Trophoblast cell (in vitro differentiated cells and primary cell): ENCODE data around the gene FOXP2.

Source experiments
- DNase-seq, 2 donors: peaks; one replicate each; pipeline ENCODE4 v3.0.0-alpha.2; 2016
- H2AFZ ChIP-seq: 2 replicates; pipeline ENCODE4 v1.6.1; 2013; ENCODE audit warnings: low read length, moderate library complexity, mild to moderate bottlenecking; ENCODE audit not compliant: insufficient read depth, poor library complexity
- H2AK5ac ChIP-seq: 2 replicates; pipeline ENCODE4 v1.6.1; 2013; ENCODE audit warnings: mild to moderate bottlenecking, low read length
- H2BK120ac ChIP-seq: 2 replicates; pipeline ENCODE4 v1.6.1; 2013; ENCODE audit warnings: low read length, mild to moderate bottlenecking, moderate library complexity; ENCODE audit not compliant: insufficient read depth, poor library complexity
- H2BK12ac ChIP-seq: 2 replicates; pipeline ENCODE4 v1.6.1; 2013; ENCODE audit warnings: mild to moderate bottlenecking, low read length, moderate library complexity
- H2BK5ac ChIP-seq: 2 replicates; pipeline ENCODE4 v1.6.1; 2013; ENCODE audit warnings: low read length, low read depth, moderate library complexity, mild to moderate bottlenecking; ENCODE audit not compliant: poor library complexity
- H3K14ac ChIP-seq: 2 replicates; pipeline ENCODE4 v1.6.1; 2013; ENCODE audit warnings: mild to moderate bottlenecking, low read length
- H3K18ac ChIP-seq: 2 replicates; pipeline ENCODE4 v1.6.1; 2013; ENCODE audit warnings: mild to moderate bottlenecking, low read length
- H3K23ac ChIP-seq: 2 replicates; pipeline ENCODE4 v1.6.1; 2013; ENCODE audit warnings: low read length
- H3K27ac ChIP-seq: 2 replicates; pipeline ENCODE4 v1.5.1; 2013; ENCODE audit warnings: low read depth, mild to moderate bottlenecking, inconsistent platforms, low read length, moderate library complexity
- H3K27me3 ChIP-seq: 2 replicates; pipeline ENCODE4 v1.6.1; 2013; ENCODE audit warnings: inconsistent platforms, mild to moderate bottlenecking, low read length, moderate library complexity; ENCODE audit not compliant: insufficient read depth
- H3K36me3 ChIP-seq, 2 experiments: 1 replicate in 1 of 2; 2 replicates in 1 of 2; pipeline ENCODE4 v1.6.1; 2013; ENCODE audit warnings: low read length in 2 of 2, mild to moderate bottlenecking in 2 of 2, moderate library complexity in 1 of 2; ENCODE audit not compliant: insufficient read depth in 2 of 2, control insufficient read depth in 1 of 2
- H3K4ac ChIP-seq: 2 replicates; pipeline ENCODE4 v1.6.1; 2013; ENCODE audit warnings: low read depth, mild to moderate bottlenecking, low read length, moderate library complexity
- H3K4me1 ChIP-seq, 2 experiments: 1 replicate in 1 of 2; 2 replicates in 1 of 2; pipeline ENCODE4 v1.6.1; 2013; ENCODE audit warnings: low read length in 2 of 2, mild to moderate bottlenecking in 2 of 2, moderate library complexity in 1 of 2; ENCODE audit not compliant: insufficient read depth in 2 of 2, control insufficient read depth in 1 of 2
- H3K4me2 ChIP-seq: 2 replicates; pipeline ENCODE4 v1.6.1; 2013; ENCODE audit warnings: inconsistent platforms, mild to moderate bottlenecking, low read length, moderate library complexity
- H3K4me3 ChIP-seq: 2 replicates; pipeline ENCODE4 v1.5.1; 2013; ENCODE audit warnings: mild to moderate bottlenecking, low read depth, low read length, inconsistent platforms
- H3K79me1 ChIP-seq: one replicate; pipeline ENCODE4 v1.6.1; 2013; ENCODE audit warnings: low read length
- H3K79me2 ChIP-seq: 2 replicates; pipeline ENCODE4 v1.6.1; 2013; ENCODE audit warnings: low read length, mild to moderate bottlenecking; ENCODE audit not compliant: control insufficient read depth, insufficient read depth, poor library complexity
- H3K9ac ChIP-seq: 2 replicates; pipeline ENCODE4 v1.6.1; 2013; ENCODE audit warnings: mild to moderate bottlenecking, low read length
- H3K9me3 ChIP-seq: 2 replicates; pipeline ENCODE4 v1.6.1; 2013; ENCODE audit warnings: low read depth, mild to moderate bottlenecking, control low read depth, inconsistent platforms, low read length; ENCODE audit not compliant: insufficient read depth
- H4K12ac ChIP-seq: 2 replicates; pipeline ENCODE4 v1.6.1; 2013; ENCODE audit warnings: low read depth, mild to moderate bottlenecking, low read length, moderate library complexity
- H4K8ac ChIP-seq: 2 replicates; pipeline ENCODE4 v1.6.1; 2013; ENCODE audit warnings: low read depth, mild to moderate bottlenecking, low read length, moderate library complexity
- H4K91ac ChIP-seq: one replicate; pipeline ENCODE4 v1.6.1; 2013; ENCODE audit warnings: low read depth, mild to moderate bottlenecking, low read length, moderate library complexity
- WGBS: extraction: QIAGEN DNeasy Blood & Tissue Kit; methylation state at CpG from one replicate; pipeline ENCODE4 v1.1.7; 2013; ENCODE audit warnings: missing lambda C conversion rate; ENCODE audit not compliant: insufficient read length, insufficient coverage; ENCODE audit errors: extremely low coverage; 5-methylcytosine and 5-hydroxymethylcytosine counted together

FOXP2 gene

DNA sequence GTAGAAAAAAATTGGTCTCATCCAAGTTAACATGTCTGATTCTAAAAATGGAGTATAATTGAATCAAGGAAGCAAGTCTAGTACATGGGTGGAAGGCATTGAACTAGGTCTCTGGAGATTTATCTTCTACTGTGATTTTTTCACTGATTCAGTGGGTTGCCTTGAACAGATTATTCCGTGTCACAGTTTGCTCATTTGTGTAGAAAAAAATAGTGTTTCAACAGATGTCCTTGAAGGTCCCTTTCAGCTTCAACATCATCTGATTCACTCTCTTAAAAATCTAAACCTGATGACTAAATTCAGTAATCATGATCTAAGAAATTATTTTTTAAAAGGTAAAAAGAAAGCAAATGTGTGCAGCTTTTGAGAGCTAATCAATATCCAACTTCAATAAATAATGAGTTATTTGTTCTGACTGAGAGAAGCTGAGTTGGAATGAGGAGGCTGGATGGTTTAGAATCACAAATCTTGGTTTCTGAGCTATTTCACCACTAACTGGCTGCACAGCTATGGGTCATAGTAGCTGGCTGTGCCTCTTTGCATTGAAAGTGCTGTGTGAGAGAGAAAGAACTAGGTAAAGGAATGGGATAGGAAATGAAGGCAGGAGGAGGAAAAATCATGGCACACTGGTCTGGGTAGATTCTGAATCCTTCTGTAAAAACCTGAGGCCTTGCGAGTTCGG is 285.8 kb downstream of the FOXP2 start:
- Histone ChIP-seq H3K4me1 (no peaks in the 10 kb centered on the region), H4K8ac (no peak overlapping the region), H3K4me3 (no peak overlapping the region), H3K4ac (no peak overlapping the region), H3K27ac (no peak overlapping the region), H3K79me2 (no peaks in the 10 kb centered on the region), H3K36me3 (no peaks in the 10 kb centered on the region), H2AFZ (no peak overlapping the region), H2BK5ac (no peak overlapping the region), H3K23ac (no peak overlapping the region), H3K4me2 (no peak overlapping the region), H4K91ac (no peak overlapping the region), H3K27me3 (no peaks in the 10 kb centered on the region), H4K12ac (no peak overlapping the region), H3K79me1 (no peaks in the 10 kb centered on the region), H3K9ac (no peak overlapping the region), H3K14ac (no peak overlapping the region), H3K18ac (no peak overlapping the region), H2BK120ac (no peak overlapping the region), H2AK5ac (no peak overlapping the region), H2BK12ac (no peak overlapping the region), H3K9me3 (no peaks in the 10 kb centered on the region)
- DNase-seq: no peak
- WGBS: no CpG with 5 or more reads among the region's 3 CpGs

DNA sequence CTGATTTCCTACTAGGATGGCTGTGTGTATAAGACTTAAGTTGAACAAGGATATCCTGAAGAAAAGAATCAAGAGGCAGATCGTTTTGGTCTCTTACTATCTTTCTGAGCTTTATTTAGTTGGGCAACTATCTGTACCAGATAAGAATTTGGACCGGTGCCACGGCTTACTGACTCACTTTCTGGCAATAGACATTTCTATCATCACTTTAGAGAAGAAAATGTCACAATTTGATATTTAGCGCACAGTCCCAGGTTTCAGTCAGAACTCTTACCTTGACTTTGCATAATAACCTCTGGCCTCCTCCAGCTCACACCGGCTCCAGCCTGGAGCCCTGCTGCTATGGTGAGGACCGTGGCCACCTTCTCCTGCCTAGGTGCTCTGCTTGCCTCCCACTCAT is 289.1 kb downstream of the FOXP2 start:
- Histone ChIP-seq H3K23ac (no peak overlapping the region), H4K91ac (no peak overlapping the region), H3K4me1 (no peaks in the 10 kb centered on the region), H3K79me1 (no peaks in the 10 kb centered on the region), H3K9ac (no peak overlapping the region), H3K4me3 (no peak overlapping the region), H3K14ac (no peak overlapping the region), H2AK5ac (no peak overlapping the region), H3K18ac (no peak overlapping the region), H4K8ac (no peak overlapping the region), H2BK12ac (no peak overlapping the region), H3K36me3 (no peaks in the 10 kb centered on the region), H3K4me2 (no peak overlapping the region), H4K12ac (no peak overlapping the region), H3K9me3 (no peaks in the 10 kb centered on the region), H3K79me2 (no peaks in the 10 kb centered on the region), H2BK120ac (no peak overlapping the region), H3K27ac (no peak overlapping the region), H3K4ac (no peak overlapping the region), H2AFZ (no peak overlapping the region), H3K27me3 (no peaks in the 10 kb centered on the region), H2BK5ac (no peak overlapping the region)
- no CpG with 5 or more reads among the region's 6 CpGs for WGBS
- DNase-seq: no peak

DNA sequence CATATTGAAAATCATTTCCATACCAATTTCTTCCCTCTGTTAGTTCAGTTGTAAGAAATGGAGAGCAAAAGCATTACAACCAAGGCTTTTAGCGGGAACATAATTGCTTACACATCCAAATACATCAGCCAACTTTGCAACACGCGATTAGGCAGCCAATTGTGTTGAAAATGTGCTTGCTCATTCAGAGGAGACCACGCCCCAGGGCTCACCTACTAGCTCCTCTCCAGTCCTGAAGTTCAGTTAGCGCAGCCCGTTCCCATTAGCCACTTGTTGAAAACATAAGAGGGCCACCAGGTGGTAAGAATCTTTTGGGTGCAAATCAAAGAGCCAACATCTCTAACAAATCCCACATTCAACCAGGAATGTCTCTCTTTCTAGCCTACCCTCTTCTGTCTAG is 294.0 kb downstream of the FOXP2 start:
- Histone ChIP-seq H3K4me2 (no peak overlapping the region), H2AK5ac (no peak overlapping the region), H3K4me3 (no peak overlapping the region), H3K18ac (no peak overlapping the region), H2BK5ac (no peak overlapping the region), H4K12ac (no peak overlapping the region), H3K27me3 (no peaks in the 10 kb centered on the region), H3K27ac (no peak overlapping the region), H3K14ac (no peak overlapping the region), H3K9me3 (no peaks in the 10 kb centered on the region), H3K79me1 (no peaks in the 10 kb centered on the region), H3K4me1 (peaks cover 3 to 8% of the 10 kb centered on the region in 2 experiments), H3K23ac (no peak overlapping the region), H3K36me3 (no peaks in the 10 kb centered on the region), H3K4ac (no peak overlapping the region), H2BK120ac (no peak overlapping the region), H2BK12ac (no peak overlapping the region), H2AFZ (no peak overlapping the region), H3K79me2 (no peaks in the 10 kb centered on the region), H3K9ac (no peak overlapping the region), H4K91ac (no peak overlapping the region), H4K8ac (no peak overlapping the region)
- no CpG with 5 or more reads among the region's 6 CpGs for WGBS
- DNase-seq: no peak

DNA sequence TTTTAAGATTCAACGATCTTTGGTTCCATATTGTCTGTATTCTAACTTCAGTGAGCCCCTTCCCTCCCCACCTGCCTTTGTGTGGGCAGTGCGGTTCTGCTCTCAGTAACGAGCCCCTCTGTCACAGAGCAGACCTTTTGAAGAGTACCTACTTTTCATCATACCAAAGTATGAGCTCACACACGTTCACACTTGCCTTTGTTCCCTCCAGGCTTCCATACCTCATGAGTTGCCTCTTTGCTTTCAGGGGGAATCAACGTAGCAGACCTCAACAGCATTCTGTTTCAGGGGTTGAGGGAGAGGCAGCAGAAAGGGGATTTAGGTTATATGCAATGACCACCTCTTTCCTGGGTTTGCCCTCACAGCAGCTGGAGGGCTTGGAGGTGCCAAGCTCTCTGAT is 295.9 kb downstream of the FOXP2 start:
- Histone ChIP-seq H3K9me3 (no peaks in the 10 kb centered on the region), H3K36me3 (no peaks in the 10 kb centered on the region), H4K8ac (no peak overlapping the region), H3K27ac (no peak overlapping the region), H2AK5ac (no peak overlapping the region), H3K79me1 (no peaks in the 10 kb centered on the region), H3K79me2 (no peaks in the 10 kb centered on the region), H3K4ac (no peak overlapping the region), H2AFZ (no peak overlapping the region), H2BK120ac (no peak overlapping the region), H3K27me3 (no peaks in the 10 kb centered on the region), H3K14ac (no peak overlapping the region), H2BK12ac (no peak overlapping the region), H3K4me3 (no peak overlapping the region), H3K4me2 (no peak overlapping the region), H3K9ac (no peak overlapping the region), H3K4me1 (peaks cover 3 to 8% of the 10 kb centered on the region in 2 experiments), H2BK5ac (no peak overlapping the region), H3K18ac (no peak overlapping the region), H4K12ac (no peak overlapping the region), H4K91ac (no peak overlapping the region), H3K23ac (no peak overlapping the region)
- no peak for DNase-seq
- WGBS: no CpG with 5 or more reads among the region's 5 CpGs
